SK-N-SH treated with all-trans-retinoic acid at 6 μM for 48 hours (cell line): ENCODE measurements around the gene OTOF.

Experiments used
- ATAC-seq: fragments of 200-7000 bp; cut with Tn5 transposase; 3 replicates; pipeline ENCODE4 v1.9.1; 2020; ENCODE audit warnings: mild to moderate bottlenecking, moderate library complexity
- ARNTL ChIP-seq: fragments of 450-650 bp; formaldehyde crosslinking; IDR thresholded peaks from 2 replicates; pipeline ENCODE4 v1.5.0; 2020; ENCODE audit warnings: low read depth, mild to moderate bottlenecking, moderate library complexity, borderline replicate concordance
- BACH2 ChIP-seq: fragments of 250-450 bp; sonication (Bioruptor Pico); IDR thresholded peaks from 2 replicates; pipeline ENCODE4 v1.9.0; 2021; ENCODE audit warnings: mild to moderate bottlenecking, borderline replicate concordance
- CSDC2 ChIP-seq: fragments of 250-450 bp; sonication (Bioruptor Pico); IDR thresholded peaks from 2 replicates; pipeline ENCODE4 v1.5.0; 2020; ENCODE audit warnings: mild to moderate bottlenecking, moderate library complexity
- ESRRG ChIP-seq: fragments of 250-450 bp; sonication (Bioruptor Pico); IDR thresholded peaks from 2 replicates; pipeline ENCODE4 v1.6.1; 2021; ENCODE audit warnings: mild to moderate bottlenecking
- GLIS3 ChIP-seq: fragments of 250-450 bp; sonication (Bioruptor Pico); IDR thresholded peaks from 2 replicates; pipeline ENCODE4 v1.5.0; 2020; ENCODE audit warnings: mild to moderate bottlenecking, moderate library complexity
- ISL1 ChIP-seq: fragments of 250-450 bp; sonication (Bioruptor Pico); IDR thresholded peaks from 2 replicates; pipeline ENCODE4 v2.1.2; 2022; ENCODE audit warnings: mild to moderate bottlenecking, moderate library complexity
- OSR1 ChIP-seq: fragments of 250-450 bp; sonication (Bioruptor Pico); IDR thresholded peaks from 2 replicates; pipeline ENCODE4 v1.8.0; 2022; ENCODE audit warnings: moderate library complexity, mild to moderate bottlenecking, inconsistent platforms
- PPARA ChIP-seq: fragments of 250-450 bp; sonication (Bioruptor Pico); IDR thresholded peaks from 2 replicates; pipeline ENCODE4 v1.5.0; 2020; ENCODE audit warnings: mild to moderate bottlenecking, borderline replicate concordance
- RARB ChIP-seq: fragments of 250-450 bp; sonication (Bioruptor Pico); IDR thresholded peaks from 2 replicates; pipeline ENCODE4 v1.8.0; 2021; ENCODE audit warnings: mild to moderate bottlenecking, moderate library complexity
- SNAI2 ChIP-seq: fragments of 250-450 bp; sonication (Bioruptor Pico); IDR thresholded peaks from 2 replicates; pipeline ENCODE4 v1.5.0; 2020; ENCODE audit warnings: mild to moderate bottlenecking, moderate library complexity
- TCF4 ChIP-seq: fragments of 250-450 bp; sonication (Bioruptor Pico); IDR thresholded peaks from 2 replicates; pipeline ENCODE4 v1.8.0; 2021; ENCODE audit warnings: mild to moderate bottlenecking, moderate library complexity, borderline replicate concordance
- TOX ChIP-seq: fragments of 250-450 bp; sonication (Bioruptor Pico); IDR thresholded peaks from 2 replicates; pipeline ENCODE4 v1.8.0; 2021; ENCODE audit warnings: mild to moderate bottlenecking, moderate library complexity, borderline replicate concordance
- ZC3H10 ChIP-seq: fragments of 250-450 bp; sonication (Bioruptor Pico); IDR thresholded peaks from 2 replicates; pipeline ENCODE4 v1.5.1; 2021; ENCODE audit warnings: mild to moderate bottlenecking, moderate library complexity
- ZFP3 ChIP-seq: fragments of 250-450 bp; sonication (Bioruptor Pico); IDR thresholded peaks from 2 replicates; pipeline ENCODE4 v1.5.0; 2020; ENCODE audit warnings: mild to moderate bottlenecking, moderate library complexity
- ZFP30 ChIP-seq: fragments of 450-650 bp; formaldehyde crosslinking; IDR thresholded peaks from 2 replicates; pipeline ENCODE4 v1.5.0; 2022; ENCODE audit warnings: mild to moderate bottlenecking, moderate library complexity
- ZNF565 ChIP-seq: fragments of 450-650 bp; formaldehyde crosslinking; conservative IDR thresholded peaks from 2 replicates; pipeline ENCODE4 v1.5.0; 2020; ENCODE audit warnings: low read depth, mild to moderate bottlenecking, moderate library complexity
- ZNF70 ChIP-seq: fragments of 450-650 bp; formaldehyde crosslinking; IDR thresholded peaks from 2 replicates; pipeline ENCODE4 v1.5.0; 2020; ENCODE audit warnings: mild to moderate bottlenecking, moderate library complexity
- ZNF8 ChIP-seq: fragments of 450-650 bp; formaldehyde crosslinking; IDR thresholded peaks from 2 replicates; pipeline ENCODE4 v1.5.0; 2020; ENCODE audit warnings: mild to moderate bottlenecking, moderate library complexity
- TF ChIP-seq, protein P1 (sequence below): fragments of 250-450 bp; sonication (Bioruptor Pico); IDR thresholded peaks from 2 replicates; pipeline ENCODE4 v1.5.0; 2020; ENCODE audit warnings: mild to moderate bottlenecking, moderate library complexity
- TF ChIP-seq, protein P2 (sequence below): fragments of 250-450 bp; sonication (Bioruptor Pico); IDR thresholded peaks from 2 replicates; pipeline ENCODE4 v1.5.1; 2021; ENCODE audit warnings: mild to moderate bottlenecking, moderate library complexity
- TF ChIP-seq, protein P3 (sequence below): fragments of 250-450 bp; sonication (Bioruptor Pico); IDR thresholded peaks from 2 replicates; pipeline ENCODE4 v1.8.0; 2021; ENCODE audit warnings: low read depth, mild to moderate bottlenecking, moderate library complexity, borderline replicate concordance

OTOF gene

DNA sequence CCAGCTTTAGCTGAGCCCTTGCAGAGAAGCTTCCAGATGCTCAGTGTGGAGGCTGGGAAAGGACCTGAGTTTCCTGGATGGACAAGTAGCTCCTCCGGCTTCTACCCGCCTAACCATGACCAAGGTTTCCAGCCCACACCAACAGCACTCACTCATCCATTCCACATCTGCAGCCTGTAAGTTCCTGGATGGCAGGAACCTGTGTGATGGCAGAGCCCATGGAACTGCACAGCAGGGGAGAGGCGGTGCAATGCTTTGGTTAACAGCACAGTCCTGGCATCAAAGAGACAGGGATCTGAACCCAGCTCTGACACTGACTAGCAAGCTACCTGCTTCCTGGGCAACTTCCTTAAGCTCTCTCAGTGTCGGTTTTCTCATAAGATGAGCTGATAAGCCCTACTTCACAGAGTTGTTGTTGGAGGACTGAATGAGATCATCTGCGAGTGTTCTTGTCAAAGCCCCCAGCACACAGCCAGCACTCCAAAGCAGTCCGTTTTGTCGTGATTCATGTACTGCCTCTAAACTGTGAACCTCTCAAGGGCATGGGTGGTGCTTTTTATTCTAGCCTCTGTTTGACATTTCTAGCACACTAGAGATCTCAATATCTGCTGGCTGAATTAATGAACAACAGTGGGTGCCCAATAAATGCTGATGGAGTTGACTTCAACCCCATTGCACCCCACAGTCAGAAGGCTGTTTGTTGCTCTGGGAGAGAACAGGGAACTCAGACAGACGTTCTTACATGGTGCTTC, 41.6 kb upstream of the OTOF start:
- no peak for ATAC-seq
- no peak for TF ChIP-seq OSR1 (CRISPR knock-in tag)
- TF ChIP-seq, protein P1, sequence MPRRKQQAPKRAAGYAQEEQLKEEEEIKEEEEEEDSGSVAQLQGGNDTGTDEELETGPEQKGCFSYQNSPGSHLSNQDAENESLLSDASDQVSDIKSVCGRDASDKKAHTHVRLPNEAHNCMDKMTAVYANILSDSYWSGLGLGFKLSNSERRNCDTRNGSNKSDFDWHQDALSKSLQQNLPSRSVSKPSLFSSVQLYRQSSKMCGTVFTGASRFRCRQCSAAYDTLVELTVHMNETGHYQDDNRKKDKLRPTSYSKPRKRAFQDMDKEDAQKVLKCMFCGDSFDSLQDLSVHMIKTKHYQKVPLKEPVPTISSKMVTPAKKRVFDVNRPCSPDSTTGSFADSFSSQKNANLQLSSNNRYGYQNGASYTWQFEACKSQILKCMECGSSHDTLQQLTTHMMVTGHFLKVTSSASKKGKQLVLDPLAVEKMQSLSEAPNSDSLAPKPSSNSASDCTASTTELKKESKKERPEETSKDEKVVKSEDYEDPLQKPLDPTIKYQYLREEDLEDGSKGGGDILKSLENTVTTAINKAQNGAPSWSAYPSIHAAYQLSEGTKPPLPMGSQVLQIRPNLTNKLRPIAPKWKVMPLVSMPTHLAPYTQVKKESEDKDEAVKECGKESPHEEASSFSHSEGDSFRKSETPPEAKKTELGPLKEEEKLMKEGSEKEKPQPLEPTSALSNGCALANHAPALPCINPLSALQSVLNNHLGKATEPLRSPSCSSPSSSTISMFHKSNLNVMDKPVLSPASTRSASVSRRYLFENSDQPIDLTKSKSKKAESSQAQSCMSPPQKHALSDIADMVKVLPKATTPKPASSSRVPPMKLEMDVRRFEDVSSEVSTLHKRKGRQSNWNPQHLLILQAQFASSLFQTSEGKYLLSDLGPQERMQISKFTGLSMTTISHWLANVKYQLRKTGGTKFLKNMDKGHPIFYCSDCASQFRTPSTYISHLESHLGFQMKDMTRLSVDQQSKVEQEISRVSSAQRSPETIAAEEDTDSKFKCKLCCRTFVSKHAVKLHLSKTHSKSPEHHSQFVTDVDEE (CRISPR knock-in tag), result no peak
- no peak for TF ChIP-seq BACH2 (CRISPR knock-in tag)
- TF ChIP-seq ZNF8 (CRISPR knock-in tag), result no peak
- TF ChIP-seq ISL1, result no peak

DNA sequence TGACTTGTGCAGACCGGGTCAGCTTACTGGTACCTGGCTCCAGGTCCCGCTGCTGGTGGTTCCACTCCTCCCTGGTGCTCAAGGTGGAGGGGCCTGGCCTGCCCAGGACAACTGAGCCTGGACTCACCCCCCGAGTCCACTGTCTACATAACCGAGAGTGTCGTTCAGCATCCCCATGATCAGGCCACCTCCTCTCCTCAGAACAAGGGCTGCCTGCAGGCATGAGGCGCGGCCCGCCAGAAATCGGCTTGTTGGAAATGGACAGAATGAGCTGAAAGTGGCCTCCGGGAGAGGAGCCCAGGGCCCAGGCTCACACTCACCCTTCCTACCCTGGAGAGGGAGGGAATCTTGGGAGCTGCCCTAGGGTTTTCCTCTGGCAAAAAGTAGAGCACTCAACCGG, 38.9 kb upstream of the OTOF start:
- TF ChIP-seq, protein P1 (CRISPR knock-in tag), result no peak
- TF ChIP-seq ZFP3 (CRISPR knock-in tag), result no peak
- TF ChIP-seq, protein P2, sequence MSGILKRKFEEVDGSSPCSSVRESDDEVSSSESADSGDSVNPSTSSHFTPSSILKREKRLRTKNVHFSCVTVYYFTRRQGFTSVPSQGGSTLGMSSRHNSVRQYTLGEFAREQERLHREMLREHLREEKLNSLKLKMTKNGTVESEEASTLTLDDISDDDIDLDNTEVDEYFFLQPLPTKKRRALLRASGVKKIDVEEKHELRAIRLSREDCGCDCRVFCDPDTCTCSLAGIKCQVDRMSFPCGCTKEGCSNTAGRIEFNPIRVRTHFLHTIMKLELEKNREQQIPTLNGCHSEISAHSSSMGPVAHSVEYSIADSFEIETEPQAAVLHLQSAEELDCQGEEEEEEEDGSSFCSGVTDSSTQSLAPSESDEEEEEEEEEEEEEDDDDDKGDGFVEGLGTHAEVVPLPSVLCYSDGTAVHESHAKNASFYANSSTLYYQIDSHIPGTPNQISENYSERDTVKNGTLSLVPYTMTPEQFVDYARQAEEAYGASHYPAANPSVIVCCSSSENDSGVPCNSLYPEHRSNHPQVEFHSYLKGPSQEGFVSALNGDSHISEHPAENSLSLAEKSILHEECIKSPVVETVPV (CRISPR knock-in tag), result no peak
- ATAC-seq, result no peak

GRCh38 chr2:26516246-26516645, 38.3 kb upstream of the OTOF start:
- no peak for TF ChIP-seq ZNF70
- TF ChIP-seq, protein P2 (CRISPR knock-in tag), result no peak
- TF ChIP-seq ARNTL (CRISPR knock-in tag), result no peak
- ATAC-seq, result no peak

DNA sequence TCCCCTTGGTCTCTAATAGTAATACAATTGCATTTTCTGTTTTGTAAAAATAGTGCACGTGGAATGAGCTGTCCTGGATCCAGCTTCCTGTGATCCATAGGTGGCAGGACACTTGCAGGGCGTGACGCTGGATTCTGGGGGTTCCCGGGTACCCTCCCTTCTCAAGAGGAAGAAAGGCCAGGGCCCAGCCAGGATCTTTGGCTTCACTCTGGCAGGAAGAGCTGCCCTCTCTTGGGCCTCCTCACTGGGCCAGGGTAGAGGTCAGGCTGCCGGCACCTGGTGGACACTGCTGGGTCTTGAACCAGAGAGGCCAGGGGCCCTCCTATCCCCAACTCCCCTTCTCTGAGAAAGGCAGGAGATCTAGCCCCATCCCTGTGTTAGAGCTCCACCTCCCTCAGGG, 37.8 kb upstream of the OTOF start:
- ATAC-seq, result no peak
- no peak for TF ChIP-seq ESRRG (CRISPR knock-in tag)
- TF ChIP-seq CSDC2, result no peak
- TF ChIP-seq, protein P1 (CRISPR knock-in tag), result no peak
- TF ChIP-seq ZC3H10, result no peak
- TF ChIP-seq ZFP30 (CRISPR knock-in tag), result no peak
- TF ChIP-seq, protein P3, sequence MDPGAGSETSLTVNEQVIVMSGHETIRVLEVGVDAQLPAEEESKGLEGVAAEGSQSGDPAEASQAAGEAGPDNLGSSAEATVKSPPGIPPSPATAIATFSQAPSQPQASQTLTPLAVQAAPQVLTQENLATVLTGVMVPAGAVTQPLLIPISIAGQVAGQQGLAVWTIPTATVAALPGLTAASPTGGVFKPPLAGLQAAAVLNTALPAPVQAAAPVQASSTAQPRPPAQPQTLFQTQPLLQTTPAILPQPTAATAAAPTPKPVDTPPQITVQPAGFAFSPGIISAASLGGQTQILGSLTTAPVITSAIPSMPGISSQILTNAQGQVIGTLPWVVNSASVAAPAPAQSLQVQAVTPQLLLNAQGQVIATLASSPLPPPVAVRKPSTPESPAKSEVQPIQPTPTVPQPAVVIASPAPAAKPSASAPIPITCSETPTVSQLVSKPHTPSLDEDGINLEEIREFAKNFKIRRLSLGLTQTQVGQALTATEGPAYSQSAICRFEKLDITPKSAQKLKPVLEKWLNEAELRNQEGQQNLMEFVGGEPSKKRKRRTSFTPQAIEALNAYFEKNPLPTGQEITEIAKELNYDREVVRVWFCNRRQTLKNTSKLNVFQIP (CRISPR knock-in tag), result no peak
- no peak for TF ChIP-seq ZNF70
- no peak for TF ChIP-seq GLIS3 (CRISPR knock-in tag)
- no peak for TF ChIP-seq OSR1 (CRISPR knock-in tag)
- no peak for TF ChIP-seq SNAI2
- TF ChIP-seq TOX (CRISPR knock-in tag), result no peak
- no peak for TF ChIP-seq ZNF565 (CRISPR knock-in tag)
- TF ChIP-seq ZNF8 (CRISPR knock-in tag), result no peak
- TF ChIP-seq ZFP3 (CRISPR knock-in tag), result no peak
- no peak for TF ChIP-seq TCF4 (CRISPR knock-in tag)
- no peak for TF ChIP-seq PPARA (CRISPR knock-in tag)
- TF ChIP-seq RARB (CRISPR knock-in tag), result no peak
- TF ChIP-seq, protein P2 (CRISPR knock-in tag), result no peak
